Naive B cell (primary cell): ENCODE measurements around the gene OR1D5. TPM values are rescaled to one million over a fixed set of nuclear protein-coding genes. Genes with fewer than 3 reads are reported as not detected.

Source experiments
- polyA plus RNA-seq, 6 donors: library from polyadenylated mRNA; unstranded; fragments of 300-500 nt; fragmentation: Illumina TruSeq; gene quantifications; one replicate each; pipeline ENCODE4 v1.2.3, GENCODE V29; 2021; ENCODE audit warnings: low read depth in 6 of 6

OR1D5 gene
- polyA plus RNA-seq, 6 donors from 2014 or later: not detected

Other genes starting within 250 kb of the OR1D5 start
- not detected for gene OR1D2, start 40.8 kb upstream of the OR1D5 start, polyA plus RNA-seq
- gene OR1G1, start 63.9 kb upstream of the OR1D5 start, polyA plus RNA-seq: not detected
- gene OR1A2, start 133.9 kb upstream of the OR1D5 start, polyA plus RNA-seq: not detected
- gene OR1A1, start 144.1 kb upstream of the OR1D5 start, polyA plus RNA-seq: not detected
- gene OR3A1, start 234.8 kb upstream of the OR1D5 start, polyA plus RNA-seq: under 1 TPM in 2 of 6 donors, not detected in 4; 0.30 to 0.77 TPM